HepG2 (cell line): Measurements from ENCODE around the gene ZNF184. TPM values are rescaled to one million over a fixed set of nuclear protein-coding genes. Genes with fewer than 3 reads are reported as not detected.

Source experiments
- HMG20A ChIP-seq: IDR thresholded peaks from 2 replicates; pipeline ENCODE4 v1.6.1; 2016; ENCODE audit warnings: borderline replicate concordance
- MAFK ChIP-seq, 2 experiments: IDR thresholded peaks in 1 of 2; conservative IDR thresholded peaks in 1 of 2; 2 replicates each; pipeline ENCODE4 v1.6.1; 2011; ENCODE audit warnings: improper control_type of control experiment in 2 of 2, low read length in 2 of 2
- MTF2 ChIP-seq: sonication (generic); formaldehyde crosslinking; IDR thresholded peaks from 2 replicates; pipeline ENCODE4 v1.5.0; 2020; ENCODE audit warnings: missing genetic modification reagents, borderline replicate concordance
- MYNN ChIP-seq: sonication (generic); formaldehyde crosslinking; IDR thresholded peaks from 2 replicates; pipeline ENCODE4 v1.4.0; 2020; ENCODE audit warnings: mild to moderate bottlenecking, low read depth, missing genetic modification reagents
- PPARG ChIP-seq: conservative IDR thresholded peaks from 2 replicates; pipeline ENCODE4 v1.6.1; 2016; ENCODE audit warnings: missing biosample characterization, missing genetic modification reagents
- SNRNP70 ChIP-seq: fragments of 200-400 bp; formaldehyde crosslinking; IDR thresholded peaks from 2 replicates; pipeline ENCODE4 v1.6.1; 2017; ENCODE audit warnings: mild to moderate bottlenecking, low read depth, low read length, moderate library complexity
- STAT6 ChIP-seq: sonication (generic); formaldehyde crosslinking; IDR thresholded peaks from 2 replicates; pipeline ENCODE4 v1.4.0; 2020; ENCODE audit warnings: missing genetic modification reagents, mild to moderate bottlenecking, borderline replicate concordance
- ZBTB7A ChIP-seq: sonication (generic); formaldehyde crosslinking; IDR thresholded peaks from 2 replicates; pipeline ENCODE4 v1.8.0; 2022; ENCODE audit warnings: mild to moderate bottlenecking, missing genetic modification reagents
- ZKSCAN5 ChIP-seq: sonication (generic); formaldehyde crosslinking; IDR thresholded peaks from 2 replicates; pipeline ENCODE4 v1.5.1; 2020; ENCODE audit warnings: mild to moderate bottlenecking, missing genetic modification reagents
- ZNF124 ChIP-seq: sonication (generic); formaldehyde crosslinking; IDR thresholded peaks from 2 replicates; pipeline ENCODE4 v1.4.0; 2020; ENCODE audit warnings: missing genetic modification reagents
- ZNF224 ChIP-seq: sonication (generic); formaldehyde crosslinking; IDR thresholded peaks from 2 replicates; pipeline ENCODE4 v1.5.0; 2020; ENCODE audit warnings: mild to moderate bottlenecking, missing genetic modification reagents
- ZNF407 ChIP-seq: sonication (generic); formaldehyde crosslinking; IDR thresholded peaks from one replicate; pipeline ENCODE4 v1.5.1; 2020; ENCODE audit warnings: mild to moderate bottlenecking, missing genetic modification reagents; ENCODE audit errors: not compliant biosample characterization
- ZNF432 ChIP-seq: sonication (generic); formaldehyde crosslinking; IDR thresholded peaks from 2 replicates; pipeline ENCODE4 v1.5.0; 2020; ENCODE audit warnings: missing genetic modification reagents, mild to moderate bottlenecking, borderline replicate concordance
- ZNF841 ChIP-seq: sonication (generic); formaldehyde crosslinking; IDR thresholded peaks from 2 replicates; pipeline ENCODE4 v1.8.1; 2023; ENCODE audit warnings: missing genetic modification reagents, borderline replicate concordance
- polyA plus RNA-seq, 8 experiments: library from polyadenylated mRNA; depleted of rRNA in 3 of 8; stranded (reverse) in 7 of 8; unstranded in 1 of 8; fragments of >200 nt; fragmentation: Illumina TruSeq in 4 of 8; extraction: Trizol in 4 of 8; gene quantifications; 2 replicates each; pipeline versions ENCODE4 v1.2.1 to v1.2.3, GENCODE V29; 2011 to 2016; ENCODE audit warnings: low read depth in 4 of 8, missing spikeins in 1 of 8, mixed read lengths in 1 of 8; ENCODE audit not compliant: insufficient read depth in 1 of 8
- total RNA-seq, 5 experiments: library from RNA; depleted of rRNA; stranded (reverse); fragments of >200 nt; fragmentation: Illumina TruSeq; extraction: Trizol; gene quantifications; 2 replicates each; pipeline ENCODE4 v1.2.3, GENCODE V29; 2016; ENCODE audit warnings: low read depth in 1 of 5
- TF ChIP-seq, protein P1 (sequence below): sonication (generic); formaldehyde crosslinking; conservative IDR thresholded peaks from 2 replicates; pipeline ENCODE4 v1.8.0; 2022; ENCODE audit warnings: missing genetic modification reagents

ZNF184 gene
- total and polyA plus RNA-seq, 2 of the 13 experiments (the other 11 are each of a cell fraction or from before 2014, with no cell fraction given) = 2.1 to 10.1 TPM

GRCh38 chr6:27502508-27503435 lies 29.9 kb upstream of the ZNF184 start (continued):
- TF ChIP-seq ZNF407 (CRISPR knock-in tag) (no peak), ZNF432 (CRISPR knock-in tag) (no peak), STAT6 (no peak), SNRNP70 (no peak), MTF2 (CRISPR knock-in tag) (no peak), ZKSCAN5 (no peak), ZNF124 (CRISPR knock-in tag) (no peak; the same call in 1 of the 2 replicates), ZBTB7A (no peak), ZNF224 (CRISPR knock-in tag) (no peak), MYNN (CRISPR knock-in tag) (no peak; the same call in 1 of the 2 replicates), ZNF841 (CRISPR knock-in tag) (no peak), MAFK (conservative IDR thresholded peaks at IDR 0.05 in 1 of 2, IDR thresholded peaks at IDR 0.05 in 1 of 2; ENCODE audit: low read length in 2 of 2) (no peak), HMG20A (CRISPR knock-in tag) (no peak), PPARG (CRISPR knock-in tag) (no peak)
- TF ChIP-seq, protein P1, sequence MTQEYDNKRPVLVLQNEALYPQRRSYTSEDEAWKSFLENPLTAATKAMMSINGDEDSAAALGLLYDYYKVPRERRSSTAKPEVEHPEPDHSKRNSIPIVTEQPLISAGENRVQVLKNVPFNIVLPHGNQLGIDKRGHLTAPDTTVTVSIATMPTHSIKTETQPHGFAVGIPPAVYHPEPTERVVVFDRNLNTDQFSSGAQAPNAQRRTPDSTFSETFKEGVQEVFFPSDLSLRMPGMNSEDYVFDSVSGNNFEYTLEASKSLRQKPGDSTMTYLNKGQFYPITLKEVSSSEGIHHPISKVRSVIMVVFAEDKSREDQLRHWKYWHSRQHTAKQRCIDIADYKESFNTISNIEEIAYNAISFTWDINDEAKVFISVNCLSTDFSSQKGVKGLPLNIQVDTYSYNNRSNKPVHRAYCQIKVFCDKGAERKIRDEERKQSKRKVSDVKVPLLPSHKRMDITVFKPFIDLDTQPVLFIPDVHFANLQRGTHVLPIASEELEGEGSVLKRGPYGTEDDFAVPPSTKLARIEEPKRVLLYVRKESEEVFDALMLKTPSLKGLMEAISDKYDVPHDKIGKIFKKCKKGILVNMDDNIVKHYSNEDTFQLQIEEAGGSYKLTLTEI (CRISPR knock-in tag) = no peak
